ENCODE data around the gene FXYD7.

Gene FXYD7

GRCh38 chr19:35119578-35120155 lies 23.4 kb upstream of the FXYD7 start:
- no peaks in the 10 kb centered on the region for H3K36me3 ChIP-seq (ENCODE audit: insufficient read depth, low read length)
- no peak overlapping the region for H3K4me3 ChIP-seq (ENCODE audit: low read depth, low read length, poor library complexity, severe bottlenecking)
- H3K9me3 ChIP-seq (ENCODE audit: low read length) = no peaks in the 10 kb centered on the region
- H3K9me2 ChIP-seq (ENCODE audit: low read depth, low read length) = no peaks in the 10 kb centered on the region
- peaks cover 8% of the 10 kb centered on the region for H3K4me1 ChIP-seq (ENCODE audit: insufficient read depth, low read length, severe bottlenecking)
- H3K9ac ChIP-seq (ENCODE audit: low read length) = no peak overlapping the region
- no peaks in the 10 kb centered on the region for H3F3A ChIP-seq (ENCODE audit: insufficient read depth, low read length)
- no peaks in the 10 kb centered on the region for H4K20me1 ChIP-seq (ENCODE audit: insufficient read depth, low read length)
- H3K4me2 ChIP-seq (ENCODE audit: low read length) = no peak overlapping the region
- H2AFZ ChIP-seq (ENCODE audit: low read length) = no peak overlapping the region
- no peaks in the 10 kb centered on the region for H3K79me2 ChIP-seq (ENCODE audit: insufficient read depth, low read length)
- no peaks in the 10 kb centered on the region; the same call in 1 of the 2 replicates for H3K27me3 ChIP-seq (ENCODE audit: insufficient read depth, low read length)
- no peak for TF ChIP-seq CTCF (IDR thresholded peaks at IDR 0.05; ENCODE audit: low read length)
- no peak for TF ChIP-seq EZH2 (IDR thresholded peaks at IDR 0.05; ENCODE audit: borderline replicate concordance, low read length)
- H3K27ac ChIP-seq (ENCODE audit: low read depth, low read length, poor library complexity, severe bottlenecking) = no peak overlapping the region

- H2AFZ ChIP-seq (ENCODE audit: low read length) = no peak overlapping the region
Measured at GRCh38 chr19:35120492-35120891, 22.6 kb upstream of the FXYD7 start.

GRCh38 chr19:35120898-35121297 lies 22.2 kb upstream of the FXYD7 start:
- Histone ChIP-seq H3K4me1 (ENCODE audit: insufficient read depth, low read length, severe bottlenecking) (peaks cover 14% of the 10 kb centered on the region), H3K9ac (ENCODE audit: low read length) (no peak overlapping the region), H3K79me2 (ENCODE audit: insufficient read depth, low read length) (no peaks in the 10 kb centered on the region), H3K9me3 (ENCODE audit: low read length) (no peaks in the 10 kb centered on the region), H4K20me1 (ENCODE audit: insufficient read depth, low read length) (no peaks in the 10 kb centered on the region), H3K9me2 (ENCODE audit: low read depth, low read length) (no peaks in the 10 kb centered on the region), H3K27me3 (ENCODE audit: insufficient read depth, low read length) (no peaks in the 10 kb centered on the region; the same call in 1 of the 2 replicates), H3K4me2 (ENCODE audit: low read length) (no peak overlapping the region), H2AFZ (ENCODE audit: low read length) (no peak overlapping the region), H3F3A (ENCODE audit: insufficient read depth, low read length) (no peaks in the 10 kb centered on the region), H3K27ac (ENCODE audit: low read depth, low read length, poor library complexity, severe bottlenecking) (no peak overlapping the region), H3K4me3 (ENCODE audit: low read depth, low read length, poor library complexity, severe bottlenecking) (no peak overlapping the region), H3K36me3 (ENCODE audit: insufficient read depth, low read length) (no peaks in the 10 kb centered on the region)
- TF ChIP-seq CTCF (IDR thresholded peaks at IDR 0.05; ENCODE audit: low read length) (no peak), EZH2 (IDR thresholded peaks at IDR 0.05; ENCODE audit: borderline replicate concordance, low read length) (no peak)

More at GRCh38 chr19:35120492-35120891, 22.6 kb upstream of the FXYD7 start:
- Histone ChIP-seq H3K27ac (ENCODE audit: low read depth, low read length, poor library complexity, severe bottlenecking) (no peak overlapping the region), H3K4me3 (ENCODE audit: low read depth, low read length, poor library complexity, severe bottlenecking) (no peak overlapping the region), H3K79me2 (ENCODE audit: insufficient read depth, low read length) (no peaks in the 10 kb centered on the region), H3K27me3 (ENCODE audit: insufficient read depth, low read length) (no peaks in the 10 kb centered on the region; the same call in 1 of the 2 replicates), H3K9me2 (ENCODE audit: low read depth, low read length) (no peaks in the 10 kb centered on the region), H3F3A (ENCODE audit: insufficient read depth, low read length) (no peaks in the 10 kb centered on the region), H3K4me2 (ENCODE audit: low read length) (no peak overlapping the region), H4K20me1 (ENCODE audit: insufficient read depth, low read length) (no peaks in the 10 kb centered on the region), H3K36me3 (ENCODE audit: insufficient read depth, low read length) (no peaks in the 10 kb centered on the region), H3K9me3 (ENCODE audit: low read length) (no peaks in the 10 kb centered on the region), H3K9ac (ENCODE audit: low read length) (no peak overlapping the region), H3K4me1 (ENCODE audit: insufficient read depth, low read length, severe bottlenecking) (peaks cover 14% of the 10 kb centered on the region)
- TF ChIP-seq EZH2 (IDR thresholded peaks at IDR 0.05; ENCODE audit: borderline replicate concordance, low read length) (no peak), CTCF (IDR thresholded peaks at IDR 0.05; ENCODE audit: low read length) (no peak)

Measured in OCI-LY1 (cell line).